SKM-1 (cell line): ENCODE measurements around the gene AGO1.

Experiments
- DNase-seq: peaks from one replicate; lab custom pipeline; 2025; ENCODE audit not compliant: unreplicated experiment; lab: John Stamatoyannopoulos, UW

The AGO1 gene

DNA sequence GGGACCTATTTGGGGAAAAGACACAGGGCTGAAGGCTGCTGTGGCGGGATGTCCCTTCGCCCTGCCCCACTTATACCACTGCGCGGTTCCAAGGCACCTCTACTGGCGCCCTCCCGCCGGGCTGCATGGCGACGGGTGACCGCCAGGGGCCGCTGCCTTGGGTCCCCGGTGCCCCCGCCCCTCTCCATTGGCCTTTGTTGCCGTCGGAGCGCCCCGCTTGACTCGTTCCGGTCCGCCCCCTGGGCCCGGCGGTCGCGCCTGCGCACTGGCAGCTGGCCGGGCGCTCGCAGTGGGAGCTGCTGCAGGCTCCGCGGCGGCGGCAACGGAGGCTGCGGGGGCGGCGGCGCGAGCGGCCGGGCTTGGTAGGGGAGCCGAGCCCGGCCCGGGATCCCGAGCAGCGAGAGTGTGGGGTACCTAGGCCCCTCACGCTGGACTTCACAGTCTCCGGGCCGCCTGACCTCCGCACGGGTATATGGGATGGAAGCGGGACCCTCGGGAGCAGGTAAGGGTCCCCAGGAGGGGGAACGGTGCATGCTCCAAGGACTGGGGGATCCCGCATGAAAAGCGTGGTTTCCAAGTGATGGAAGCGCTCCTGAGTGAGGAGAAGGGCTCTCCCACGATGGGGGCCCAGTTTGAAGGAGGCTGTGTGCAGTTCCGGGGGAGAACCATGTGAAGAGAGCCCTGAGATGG lies at the start of gene AGO1:
TSS of gene AGO1 (plus strand) at position 265 of the 690 bp plus-strand sequence. CDS start at position 478, 213 bp downstream.
- DNase-seq, result peak; percentile 86

DNA sequence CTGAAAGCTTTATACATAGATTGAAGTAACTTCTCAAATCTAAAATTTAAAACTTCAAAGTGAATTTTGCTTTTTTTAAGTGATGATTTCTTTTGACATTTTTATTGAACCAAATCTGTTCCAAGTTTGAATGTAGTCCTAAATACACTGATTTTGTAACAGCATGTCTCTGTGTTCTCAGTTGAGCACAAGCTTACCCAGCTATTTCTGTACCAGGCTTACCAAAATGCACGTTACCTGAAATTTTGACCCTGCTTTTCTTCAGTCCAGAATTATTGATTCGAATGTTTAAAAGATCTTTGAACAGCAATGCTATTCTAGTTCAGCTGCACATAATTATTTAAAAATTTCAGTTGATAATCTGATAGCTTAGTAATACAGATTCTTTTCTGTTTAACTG lies 49.6 kb upstream of the AGO1 start:
- DNase-seq, result no peak

DNA sequence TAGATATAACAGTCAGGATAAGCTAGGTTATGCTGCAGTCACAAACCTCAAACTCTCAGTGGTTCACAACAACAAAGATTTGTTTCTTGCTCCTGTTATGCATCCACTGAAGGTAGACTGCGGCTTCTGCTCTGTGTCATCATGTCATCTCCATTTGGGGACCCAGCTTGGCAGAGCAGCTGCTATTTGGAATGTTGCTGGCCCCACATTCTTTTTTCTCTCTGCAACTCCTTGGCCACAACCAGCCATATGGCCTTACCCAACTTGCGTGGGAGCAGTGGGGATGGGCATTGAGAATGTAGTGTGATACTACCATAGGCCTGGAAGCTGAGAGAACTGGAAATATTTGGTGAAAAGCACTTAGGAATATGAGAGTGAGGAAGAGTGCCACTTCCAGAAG lies 48.8 kb upstream of the AGO1 start:
- DNase-seq, result no peak

DNA sequence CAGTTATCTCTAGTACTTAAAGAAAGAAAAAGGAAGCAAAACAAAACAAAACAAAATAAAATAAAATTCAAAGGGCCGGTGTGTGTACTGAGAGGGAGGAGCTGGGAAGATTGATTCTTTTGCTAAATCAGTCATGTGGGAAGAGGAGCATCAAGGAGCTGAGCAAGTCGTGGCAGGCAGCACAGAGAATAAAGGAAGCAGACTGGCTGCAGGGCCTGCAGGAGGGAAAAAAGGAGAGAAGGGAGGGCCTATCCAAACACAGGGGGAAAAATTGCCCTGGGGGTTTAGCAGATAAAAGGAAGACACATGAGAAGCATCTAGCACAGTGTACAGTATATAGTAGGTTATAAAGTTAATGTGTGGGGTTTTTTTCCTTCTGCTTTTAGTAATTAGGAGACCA lies 47.6 kb upstream of the AGO1 start:
- no peak for DNase-seq

DNA sequence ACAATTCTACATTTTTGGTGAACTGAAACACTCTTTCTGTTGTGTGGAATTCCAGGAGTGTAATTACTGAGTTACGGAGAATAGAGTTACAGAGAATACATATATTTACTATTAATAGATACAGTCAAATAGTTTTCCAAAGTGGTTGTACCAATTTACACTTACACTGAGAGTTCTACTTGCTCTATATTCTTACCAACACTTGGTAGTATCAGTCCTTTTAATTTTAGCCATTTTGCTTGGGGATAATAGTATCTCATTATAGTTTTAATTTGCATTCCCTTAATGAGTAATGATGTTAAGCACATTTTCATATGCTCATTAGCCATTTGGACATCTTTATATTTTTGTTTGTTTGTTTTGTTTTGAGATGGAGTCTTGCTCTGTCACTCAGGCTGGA lies 46.3 kb upstream of the AGO1 start:
- no peak for DNase-seq

DNA sequence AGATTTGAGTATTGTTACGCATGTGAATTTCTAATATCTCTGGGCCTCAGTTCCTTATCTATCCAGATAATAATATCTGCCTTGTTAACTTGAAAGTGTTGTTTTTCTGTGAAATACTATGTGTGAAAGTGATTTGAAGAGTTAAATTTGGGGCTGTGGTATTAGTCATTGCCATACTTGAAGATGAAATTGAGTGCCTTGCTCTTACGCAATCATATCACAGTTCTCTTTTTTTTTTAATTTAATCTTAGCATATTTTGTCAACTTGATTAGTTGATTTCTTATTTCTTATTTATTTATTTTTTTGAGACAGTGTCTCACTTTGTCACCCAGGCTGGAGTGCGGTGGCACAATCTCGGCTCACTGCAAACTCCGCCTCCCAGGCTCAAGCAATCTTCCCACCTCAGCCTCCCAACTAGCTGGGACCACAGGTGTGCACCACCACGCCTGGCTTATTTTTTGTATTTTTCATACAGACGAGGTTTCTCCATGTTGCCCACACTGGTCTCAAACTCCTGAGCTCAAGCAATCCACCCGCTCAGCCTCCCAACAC lies 44.2 kb upstream of the AGO1 start:
- no peak for DNase-seq

DNA sequence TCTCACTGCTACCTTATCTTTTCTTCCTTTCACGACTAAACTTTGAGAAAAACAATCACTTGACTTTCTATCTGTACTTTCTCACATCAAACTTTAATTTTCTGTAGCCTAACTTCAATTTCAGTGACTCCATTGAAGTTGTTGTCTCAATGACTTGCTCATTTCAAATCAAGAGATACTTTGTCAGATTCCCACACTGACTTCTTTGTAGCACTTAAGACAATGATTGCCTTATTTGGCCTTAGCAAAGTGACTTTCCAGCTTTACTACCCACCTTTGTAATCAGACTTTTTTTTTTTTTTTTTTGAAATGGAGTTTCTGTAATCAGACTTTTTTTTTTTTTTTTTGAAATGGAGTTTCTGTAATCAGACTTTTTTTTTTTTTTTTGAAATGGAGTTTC lies 38.2 kb upstream of the AGO1 start:
- no peak for DNase-seq

DNA sequence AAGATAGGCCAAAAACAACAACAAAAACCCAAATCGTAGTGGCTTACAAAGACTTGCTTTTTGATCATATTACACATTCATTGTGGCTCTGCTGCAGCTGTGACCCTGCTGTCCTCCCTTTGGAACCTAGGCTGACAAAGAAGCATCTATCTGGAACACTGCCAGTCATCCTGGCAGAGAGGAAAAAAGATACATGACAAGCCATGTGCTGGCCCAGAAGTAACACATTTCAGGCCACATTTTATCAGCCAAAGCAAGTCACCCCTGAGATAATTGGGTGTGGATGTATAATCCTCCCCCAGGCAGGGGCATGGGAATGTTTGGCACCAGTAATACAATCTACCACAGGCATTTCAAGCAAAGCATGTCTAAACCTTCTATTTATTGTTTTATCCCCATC lies 37.2 kb upstream of the AGO1 start:
- no peak for DNase-seq

DNA sequence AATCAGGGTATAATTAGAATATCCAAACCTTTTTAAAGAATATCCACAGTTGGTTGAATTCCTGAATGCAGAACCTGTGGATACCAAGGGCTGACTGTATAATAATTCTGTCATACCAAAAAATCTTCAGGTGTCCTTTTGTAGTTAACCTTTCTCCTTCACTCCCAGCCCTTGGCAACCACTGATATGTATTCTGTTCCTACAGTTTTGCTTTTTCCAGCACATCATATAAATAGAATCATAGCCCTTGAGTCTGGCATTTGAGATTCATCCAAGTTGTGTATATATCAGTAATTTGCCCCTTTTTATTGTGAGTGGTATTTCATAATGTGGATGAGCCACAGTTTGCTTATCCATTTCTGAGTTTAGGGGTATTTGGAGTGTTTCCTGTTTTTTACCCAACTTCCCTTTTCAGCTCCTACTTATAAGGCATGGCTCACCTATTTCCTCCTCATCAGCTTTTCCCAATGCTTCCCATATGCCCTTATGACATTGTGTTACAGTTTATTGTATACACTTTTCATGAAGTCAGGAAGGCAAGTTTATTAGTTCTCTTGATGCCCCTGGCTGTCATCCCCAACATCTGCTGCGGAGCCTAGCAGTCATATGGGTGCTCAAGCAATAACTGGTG lies 35.0 kb upstream of the AGO1 start:
- DNase-seq, result peak; percentile 47

DNA sequence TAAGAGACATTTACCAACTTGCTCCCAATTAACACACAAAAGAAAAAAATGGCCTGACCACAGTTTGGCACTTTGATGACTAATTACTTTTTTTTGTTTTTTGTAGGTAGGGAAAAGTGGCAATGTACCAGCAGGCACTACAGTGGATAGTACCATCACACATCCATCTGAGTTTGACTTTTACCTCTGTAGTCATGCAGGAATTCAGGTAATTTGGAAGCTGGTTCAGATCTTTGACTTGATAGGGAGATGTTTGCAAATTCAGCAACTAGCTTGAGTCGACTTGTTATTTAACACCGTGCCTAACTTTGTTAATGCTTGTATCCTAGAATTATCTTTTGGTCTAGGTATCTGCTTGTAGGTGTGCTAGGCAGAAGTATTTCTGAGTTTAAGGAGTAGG lies 33.0 kb upstream of the AGO1 start:
- DNase-seq, result no peak

DNA sequence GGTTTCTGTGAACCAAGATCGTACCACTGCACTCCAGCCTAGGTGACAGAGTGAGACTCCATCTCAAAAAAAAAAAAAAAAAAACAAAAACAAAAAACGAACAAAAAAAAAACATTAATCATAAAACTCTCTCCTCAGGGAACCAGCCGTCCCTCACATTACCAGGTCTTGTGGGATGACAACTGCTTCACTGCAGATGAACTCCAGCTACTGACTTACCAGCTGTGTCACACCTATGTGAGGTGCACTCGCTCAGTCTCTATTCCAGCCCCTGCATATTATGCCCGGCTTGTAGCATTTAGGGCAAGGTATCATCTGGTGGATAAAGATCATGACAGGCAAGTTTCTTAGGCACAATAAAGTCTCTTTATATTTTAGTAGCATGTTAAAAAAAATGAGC lies 32.3 kb upstream of the AGO1 start:
- no peak for DNase-seq

DNA sequence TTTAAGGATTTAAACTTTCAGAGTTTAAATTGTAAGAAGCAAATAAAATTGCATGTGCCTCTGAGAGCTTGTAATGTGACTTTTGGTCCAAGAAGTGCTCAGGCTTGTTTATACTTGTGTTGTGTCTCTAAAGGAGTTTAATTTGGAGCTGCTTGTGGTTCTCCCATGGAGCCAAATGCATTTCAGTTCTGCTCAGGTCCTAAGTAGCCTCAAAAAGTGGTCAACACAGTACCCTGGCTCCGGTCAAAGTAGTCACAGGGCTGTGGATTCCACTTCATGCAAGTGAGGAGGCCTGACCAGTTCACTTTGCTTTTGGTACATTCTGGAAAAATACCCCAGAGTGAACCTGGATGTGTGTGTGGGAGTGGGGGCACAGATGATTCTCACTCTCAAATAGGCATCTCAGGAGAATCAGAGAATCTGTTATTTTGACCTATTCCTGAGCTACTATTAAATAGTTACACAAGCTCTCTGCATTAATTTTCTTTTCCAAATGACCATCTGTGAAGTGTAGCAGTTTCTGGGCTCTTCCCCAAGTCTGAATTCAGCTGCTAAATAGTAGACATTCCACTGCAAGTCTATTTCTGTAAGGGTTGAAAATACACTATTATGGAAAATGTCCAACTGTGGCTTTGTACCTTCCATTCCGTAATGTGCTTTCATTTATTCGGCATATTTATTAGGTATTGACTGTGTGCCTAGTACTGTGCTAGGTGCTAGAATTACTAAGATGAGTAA lies 31.7 kb upstream of the AGO1 start:
- DNase-seq, result no peak

DNA sequence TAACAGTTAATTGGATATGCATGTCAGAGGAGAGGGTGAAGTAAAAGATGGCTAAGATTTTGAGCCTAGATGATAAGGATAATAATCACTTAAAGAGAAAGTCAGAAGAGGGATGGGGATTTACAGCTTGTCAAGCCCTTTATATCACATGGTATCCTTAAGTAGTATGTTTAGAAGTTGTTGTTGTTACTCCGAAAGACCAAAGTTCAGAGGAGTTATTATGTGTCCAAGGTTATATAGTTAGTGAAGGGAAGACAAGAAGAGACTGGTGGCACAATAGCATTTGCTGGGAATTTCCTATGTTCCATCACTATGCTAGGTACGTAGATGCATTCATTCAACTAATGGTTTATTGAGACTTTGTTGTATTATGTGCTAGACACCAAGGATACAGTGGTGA lies 30.8 kb upstream of the AGO1 start:
- no peak for DNase-seq

DNA sequence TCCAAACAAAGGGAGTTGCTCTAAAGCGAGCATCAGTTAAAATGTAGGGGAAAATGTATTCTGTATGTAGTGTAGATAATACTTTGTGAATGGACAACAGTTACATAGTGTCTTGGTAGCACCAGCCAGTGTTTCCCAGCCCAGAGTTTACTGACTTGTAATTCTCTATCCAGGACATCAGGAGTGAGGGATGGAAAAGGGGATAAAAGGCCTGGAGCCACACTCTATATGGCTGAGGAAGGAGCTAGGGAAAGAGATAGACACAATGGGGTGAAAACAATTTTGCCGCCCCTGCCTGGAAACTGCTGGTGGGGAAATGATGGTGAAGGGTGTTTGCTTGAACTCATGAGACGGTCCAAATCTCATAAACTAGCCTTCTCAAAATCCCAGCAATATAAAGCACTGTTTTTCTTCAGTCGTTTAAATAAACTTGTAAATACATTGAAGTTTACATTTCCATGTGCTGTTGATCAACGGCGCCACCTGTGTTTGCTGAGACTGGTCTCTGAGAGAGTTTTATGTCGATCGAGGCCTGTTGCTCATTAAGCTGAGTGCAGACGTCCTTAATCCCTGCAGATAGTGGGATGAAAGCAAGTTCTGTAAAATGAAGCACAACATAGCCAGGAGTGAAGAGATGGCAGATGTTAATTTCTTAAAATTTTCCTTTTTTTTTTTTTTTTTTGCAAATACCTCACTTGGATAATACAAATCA lies 27.9 kb upstream of the AGO1 start:
- DNase-seq, result no peak

DNA sequence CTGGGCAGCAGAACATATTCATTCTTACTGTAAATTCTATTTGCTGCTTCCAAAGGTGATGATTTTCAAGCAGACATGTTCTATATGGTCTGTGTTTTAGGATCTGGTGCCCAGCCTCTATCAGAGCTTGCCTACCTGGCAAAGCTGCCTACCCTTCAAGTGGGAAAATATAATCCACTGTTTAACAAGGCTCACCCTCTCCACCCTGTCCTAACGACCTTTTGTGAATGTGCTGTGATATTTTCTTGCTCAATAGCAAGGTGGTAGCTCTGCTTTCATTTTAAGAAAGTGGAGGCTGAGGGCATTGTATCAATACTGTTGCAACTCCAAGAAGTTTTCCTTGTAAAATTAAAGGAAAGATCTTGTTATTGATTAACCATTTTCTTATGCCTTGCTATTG lies 26.0 kb upstream of the AGO1 start:
- DNase-seq, result no peak

DNA sequence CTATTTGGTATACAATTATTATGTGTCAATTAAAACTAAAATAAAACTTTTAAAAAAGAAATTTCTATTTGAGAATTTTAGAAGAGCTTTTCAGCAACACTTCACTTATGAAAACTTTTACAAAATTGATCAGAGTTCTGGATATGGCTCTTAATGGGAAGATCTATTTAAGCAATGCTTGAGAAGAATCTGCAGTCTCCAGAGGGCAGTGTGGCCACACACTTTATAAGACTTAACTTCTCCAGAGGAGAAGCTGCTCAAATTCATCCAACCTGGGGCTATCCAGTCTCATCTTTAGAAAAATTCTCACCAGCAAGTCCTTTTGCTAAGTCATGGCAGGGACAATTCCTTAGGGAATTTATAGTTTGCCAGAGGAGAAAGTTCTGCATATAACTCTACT lies 25.2 kb upstream of the AGO1 start:
- peak; percentile 17 for DNase-seq

DNA sequence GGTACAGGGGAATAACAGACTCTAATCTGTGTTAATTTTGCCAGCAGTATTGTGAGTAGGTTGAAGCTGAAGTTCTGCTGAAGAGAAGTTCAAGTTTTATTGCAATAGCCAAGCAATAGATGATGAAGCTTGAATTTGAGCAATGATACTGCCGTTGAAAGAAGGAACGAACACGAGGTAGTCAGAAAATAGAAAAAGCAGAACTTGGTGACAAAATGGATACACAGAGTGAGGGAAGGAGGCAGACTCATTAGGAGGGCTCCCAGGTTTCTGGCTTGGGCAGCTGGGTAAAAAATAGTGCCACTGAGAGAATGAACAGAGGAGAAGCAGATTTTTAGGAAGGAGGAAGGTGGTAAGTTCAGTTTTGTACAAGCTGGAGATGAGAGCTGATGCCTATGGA lies 22.3 kb upstream of the AGO1 start:
- DNase-seq, result peak; percentile 88

DNA sequence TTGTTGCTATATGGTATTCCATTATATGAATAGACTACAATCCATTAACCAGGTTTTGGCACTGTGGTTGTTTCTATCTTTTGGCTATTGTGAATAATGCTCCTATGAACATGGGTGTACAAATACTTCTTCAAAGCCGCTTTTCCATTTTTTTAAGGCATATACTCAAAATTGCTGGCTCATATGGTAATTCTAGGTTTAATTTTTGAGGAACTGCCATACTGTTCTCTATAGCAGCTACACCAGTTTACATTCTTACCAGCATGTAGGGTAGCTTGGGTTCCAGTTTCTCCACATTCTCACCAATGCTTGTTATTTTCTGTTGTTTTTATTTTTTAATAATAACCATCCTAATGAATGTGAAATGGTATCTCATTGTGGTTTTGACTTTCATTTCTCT lies 19.9 kb upstream of the AGO1 start:
- DNase-seq, result no peak

DNA sequence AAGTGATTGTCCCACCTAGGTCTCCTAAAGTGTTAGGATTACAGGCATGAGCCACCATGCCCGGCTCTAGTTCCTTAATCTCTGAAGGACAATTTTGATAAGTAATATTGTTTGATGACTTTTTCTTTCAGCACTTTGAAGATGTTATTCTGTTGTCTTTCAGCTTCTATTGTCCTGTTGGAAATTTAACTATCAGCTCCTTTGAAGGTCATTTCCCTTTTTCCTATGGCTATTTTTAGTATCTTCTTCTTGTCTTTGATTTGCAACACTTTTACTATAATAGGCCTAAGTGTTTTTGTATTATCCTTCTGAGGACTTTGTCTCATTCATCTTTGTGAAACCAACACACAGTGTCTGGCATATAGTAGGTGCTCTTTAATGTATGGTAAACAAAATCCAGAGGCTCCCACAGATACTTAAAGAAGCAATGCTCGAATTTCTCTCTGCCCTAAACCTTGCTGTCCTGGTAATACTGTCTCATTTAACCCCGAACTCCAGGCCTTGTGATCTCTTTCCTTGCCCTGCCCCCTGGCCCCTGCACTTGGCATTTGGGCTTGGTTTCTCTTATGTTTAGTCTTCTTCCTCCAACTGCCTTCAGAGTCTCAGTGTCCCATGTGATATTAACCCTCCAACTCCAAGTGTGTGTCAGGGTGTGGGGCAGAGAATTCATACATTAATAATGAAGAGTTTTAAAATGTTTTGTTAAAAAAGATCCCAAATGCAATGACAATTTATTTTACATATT lies 19.0 kb upstream of the AGO1 start:
- no peak for DNase-seq

DNA sequence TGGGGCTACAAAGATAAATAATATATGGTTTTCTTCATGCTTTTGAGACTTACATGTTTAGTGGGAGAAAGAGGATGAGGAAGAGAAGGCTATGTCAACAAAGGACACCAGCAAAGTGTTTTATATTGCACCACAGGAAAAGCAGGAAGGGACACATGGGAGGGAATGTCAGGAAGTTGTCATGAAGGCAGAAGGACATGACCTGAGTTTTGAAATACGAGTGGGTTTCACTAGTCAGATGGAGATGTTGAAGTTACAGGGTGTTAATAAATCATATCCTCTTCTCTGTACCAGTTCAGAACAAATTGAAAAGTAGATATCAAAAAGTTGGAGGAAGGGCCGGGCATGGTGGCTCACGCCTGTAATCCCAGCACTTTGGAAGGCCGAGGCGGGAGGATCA lies 18.2 kb upstream of the AGO1 start:
- peak; percentile 34 for DNase-seq

DNA sequence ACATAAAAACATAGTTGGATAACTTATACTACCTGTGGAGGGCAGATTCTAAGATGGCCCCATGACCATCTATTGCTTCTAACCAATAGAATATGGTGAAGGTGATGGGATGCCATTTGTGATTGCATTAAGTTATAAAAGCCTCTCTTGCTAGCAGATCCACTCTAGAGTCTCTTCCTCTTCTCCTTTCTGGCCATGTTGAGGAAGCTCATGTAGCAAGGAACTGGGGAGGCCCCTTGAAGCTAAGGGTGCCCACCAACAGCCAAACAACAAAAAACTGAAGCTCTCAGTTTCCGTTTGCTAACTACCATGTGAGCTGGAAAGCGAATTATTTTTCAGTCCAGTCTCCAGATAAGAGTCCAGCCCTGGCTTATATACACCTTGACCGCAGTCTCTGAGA lies 16.0 kb upstream of the AGO1 start:
- DNase-seq, result peak; percentile 64
